Activated CD4-positive, alpha-beta T cell treated with anti-CD3 and anti-CD28 coated beads for 1 hour (primary cell): ENCODE results near the gene DMRTA1.
"Not testable (repeated sequence)": the region's sequence is repeated elsewhere in the genome, so short reads cannot be mapped to it uniquely, and the experiment has no call there.

Experiments used
- DNase-seq: peaks from one replicate; pipeline ENCODE4 v3.0.0-alpha.2; 2020

Gene DMRTA1

GRCh38 chr9:22463205-22463604, 16.6 kb downstream of the DMRTA1 start:
- DNase-seq: no peak

DNA sequence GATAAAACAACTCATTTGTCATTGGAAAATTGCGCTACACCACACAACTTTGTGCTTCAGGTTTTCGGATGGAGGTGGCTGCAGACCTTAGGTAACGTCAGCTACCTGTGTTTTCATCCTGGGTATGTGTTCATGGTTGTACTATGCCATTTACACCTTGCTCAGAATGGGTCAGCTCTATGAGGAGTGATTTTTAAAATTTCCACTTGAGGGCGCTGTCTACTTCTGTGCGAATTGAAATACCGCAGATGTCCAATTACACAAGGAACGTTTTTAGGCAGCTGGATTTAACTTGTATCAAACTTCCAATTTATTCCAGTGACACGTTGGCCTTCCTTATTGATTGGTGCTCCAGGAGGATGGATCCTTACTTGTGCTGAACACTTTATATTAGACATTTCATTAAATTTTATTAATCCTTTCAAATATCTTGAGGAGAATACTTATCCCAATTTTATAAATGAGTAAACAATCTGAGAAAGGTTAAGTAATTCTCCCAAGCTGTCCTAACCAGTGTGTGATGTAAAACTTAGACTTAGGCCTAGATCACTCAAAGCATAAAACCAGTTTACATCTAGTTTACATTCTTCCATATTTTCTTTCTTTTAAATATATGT, 23.4 kb downstream of the DMRTA1 start:
- no peak for DNase-seq

DNA sequence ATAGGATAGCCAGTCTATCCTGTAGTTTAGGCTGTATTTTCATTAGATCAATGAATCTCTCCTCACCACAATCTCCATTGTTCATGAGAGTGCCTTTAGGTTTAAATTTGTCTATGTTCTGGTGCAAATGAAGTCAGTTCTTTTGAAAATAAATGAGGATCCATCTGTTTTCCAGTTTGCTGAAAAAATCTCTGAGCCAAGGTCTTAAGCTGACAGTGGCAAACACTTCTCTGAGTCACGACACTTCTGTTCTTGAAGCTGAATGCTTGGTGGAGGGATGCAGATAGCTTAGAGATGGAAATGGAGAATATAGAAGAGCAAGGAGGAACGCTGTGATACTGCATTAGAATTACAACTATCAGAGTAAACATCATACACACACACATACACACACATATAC, 34.9 kb downstream of the DMRTA1 start:
- no peak for DNase-seq

- DNase-seq: no peak
Observed at GRCh38 chr9:22483528-22484070, 37.0 kb downstream of the DMRTA1 start.

DNA sequence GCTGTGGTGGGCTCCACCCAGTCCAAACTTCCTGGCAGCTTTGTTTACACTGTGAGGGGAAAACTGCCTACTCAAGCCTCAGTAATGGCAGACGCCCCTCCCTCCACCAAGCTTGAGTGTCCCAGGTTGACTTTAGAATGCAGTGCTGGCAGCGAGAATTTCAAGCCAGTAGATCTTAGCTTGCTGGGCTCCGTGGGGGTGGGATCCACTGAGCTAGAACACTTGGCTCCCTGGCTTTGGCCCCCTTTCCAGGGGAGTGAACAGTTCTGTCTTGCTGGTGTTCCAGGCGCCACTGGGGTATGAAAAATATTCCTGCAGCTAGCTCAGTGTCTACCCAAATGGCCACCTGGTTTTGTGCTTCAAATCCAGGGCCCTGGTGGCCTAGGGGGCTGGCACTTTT, 49.6 kb downstream of the DMRTA1 start:
- DNase-seq: not testable (repeated sequence)
